Activated CD8-positive, alpha-beta memory T cell treated with anti-CD3 and anti-CD28 coated beads, Interleukin-2, amount 50 U/mL, for 4 hours (primary cell): ENCODE data around the gene MFF.
"Not testable (repeated sequence)": the region's sequence is repeated elsewhere in the genome, so short reads cannot be mapped to it uniquely, and the experiment has no call there.

Experiments
- DNase-seq: peaks from one replicate; pipeline ENCODE4 v3.0.0-alpha.2; 2020

MFF gene

DNA sequence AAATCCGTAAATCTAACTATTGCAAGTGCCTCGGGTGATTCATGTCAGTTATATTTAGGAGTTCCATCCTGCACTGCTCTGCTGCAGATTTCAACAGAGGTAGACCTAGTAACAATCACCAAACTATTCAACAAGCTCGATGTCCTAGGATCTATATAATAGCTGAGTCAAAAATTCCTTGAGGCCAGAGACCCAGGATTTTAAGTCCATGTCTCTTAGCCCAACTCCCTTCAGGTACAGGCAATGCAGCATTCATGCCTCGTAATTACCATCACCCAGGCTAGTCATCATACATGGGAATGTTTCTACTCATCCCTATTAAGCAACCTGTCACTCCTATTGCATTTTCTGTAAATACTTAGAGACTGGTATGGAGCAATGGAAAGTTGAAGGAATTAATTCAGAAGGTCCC, 53.3 kb downstream of the MFF start:
- DNase-seq = no peak

DNA sequence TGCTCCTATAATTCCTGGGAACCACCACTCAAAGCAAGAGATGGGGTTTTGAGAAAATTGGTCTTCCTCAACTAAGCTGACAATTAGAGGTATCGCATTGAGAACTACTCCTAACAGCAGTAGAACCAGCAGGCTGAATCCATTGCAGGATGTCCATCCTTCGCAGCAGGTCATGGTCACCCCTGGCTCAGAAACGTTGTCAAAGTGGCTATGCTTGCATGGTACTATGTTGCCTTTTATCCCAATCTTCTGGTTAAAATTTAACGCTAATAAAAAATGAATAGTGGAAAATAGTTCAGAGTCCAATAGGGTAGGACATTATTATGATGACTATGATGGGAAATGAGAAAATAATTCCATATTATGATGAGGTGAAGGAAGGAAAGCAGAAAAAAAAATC, 54.0 kb downstream of the MFF start, which contains the start of gene TM4SF20:
TM4SF20 (minus strand) TSS at position 212 of the 400 bp plus-strand sequence; CDS start at position 174, 38 bp downstream.
- no peak for DNase-seq

DNA sequence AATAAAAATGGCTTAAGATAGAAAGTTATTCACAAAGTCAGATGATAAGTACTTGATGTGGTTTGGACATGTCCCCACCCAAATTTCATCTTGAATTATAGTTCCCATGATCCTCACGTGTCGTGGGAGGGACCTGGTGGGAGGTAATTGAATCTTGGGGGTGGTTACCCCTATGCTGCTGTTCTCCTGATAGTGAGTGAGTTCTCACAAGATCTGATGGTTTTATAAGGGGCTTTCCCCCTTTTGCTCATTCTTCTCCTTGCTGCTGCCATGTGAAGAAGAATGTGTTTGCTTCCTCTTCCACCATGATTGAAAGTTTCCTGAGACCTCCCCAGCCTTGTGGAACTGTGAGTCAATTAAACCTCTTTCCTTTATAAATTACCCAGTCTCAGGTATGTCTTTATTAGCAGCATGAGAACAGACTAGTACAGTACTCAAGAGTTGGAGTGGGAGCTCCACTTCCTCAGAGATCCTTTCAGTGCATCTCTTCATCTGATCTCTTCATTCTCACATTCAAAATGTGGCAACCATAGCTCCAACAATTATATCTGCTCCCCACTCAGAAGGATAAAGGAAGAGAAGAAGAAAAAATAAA, 57.3 kb downstream of the MFF start:
- DNase-seq = not testable (repeated sequence)

DNA sequence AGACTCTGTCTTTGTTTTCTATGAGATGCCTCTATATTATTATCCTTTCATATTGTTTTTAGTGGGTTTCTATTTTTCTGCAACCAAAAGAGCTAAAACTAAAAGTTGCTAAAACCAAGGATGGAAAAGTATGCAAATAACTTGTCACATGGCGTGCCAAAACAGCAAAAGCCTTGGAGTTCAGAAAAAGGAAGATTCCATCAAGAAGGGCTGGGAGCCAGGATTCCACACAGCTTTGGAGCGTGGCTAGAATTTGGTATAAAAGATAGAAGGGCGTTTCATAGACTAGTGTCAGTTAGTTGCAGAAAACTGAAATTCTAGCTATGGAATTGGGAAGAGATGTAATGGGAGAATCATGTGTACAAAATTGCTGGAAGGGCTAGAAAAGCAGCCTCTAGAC, 58.6 kb downstream of the MFF start:
- no peak for DNase-seq

GRCh38 chr2:227386630-227387029, 61.6 kb downstream of the MFF start:
- no peak for DNase-seq

DNA sequence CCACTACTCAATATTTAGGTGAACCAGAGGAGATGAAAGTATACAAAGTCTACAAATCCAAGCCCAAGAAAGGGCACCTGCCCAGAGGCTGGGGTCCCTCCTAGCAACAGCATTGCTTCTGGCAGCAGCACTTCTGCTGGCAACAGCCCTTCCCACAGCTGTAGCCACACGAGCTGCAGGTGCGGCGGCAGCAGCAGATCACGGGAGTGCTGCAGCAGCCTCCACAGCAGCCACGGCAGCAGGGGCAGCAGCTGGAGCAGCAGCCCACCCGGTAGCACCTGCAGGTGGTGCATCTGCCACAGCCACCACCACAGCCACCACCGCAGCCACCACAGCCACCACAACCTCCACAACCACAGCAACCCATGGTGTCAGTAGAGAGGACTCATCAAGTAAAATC, 62.5 kb downstream of the MFF start, which contains the start of gene SCYGR1:
SCYGR1 (minus strand) TSS at position 367 of the 400 bp plus-strand sequence; CDS start at position 367, 0 bp downstream.
- not testable (repeated sequence) for DNase-seq

GRCh38 chr2:227388537-227389011, 63.5 kb downstream of the MFF start:
- DNase-seq = no peak

- DNase-seq = no peak
Observed at GRCh38 chr2:227389231-227389630, 64.2 kb downstream of the MFF start.

DNA sequence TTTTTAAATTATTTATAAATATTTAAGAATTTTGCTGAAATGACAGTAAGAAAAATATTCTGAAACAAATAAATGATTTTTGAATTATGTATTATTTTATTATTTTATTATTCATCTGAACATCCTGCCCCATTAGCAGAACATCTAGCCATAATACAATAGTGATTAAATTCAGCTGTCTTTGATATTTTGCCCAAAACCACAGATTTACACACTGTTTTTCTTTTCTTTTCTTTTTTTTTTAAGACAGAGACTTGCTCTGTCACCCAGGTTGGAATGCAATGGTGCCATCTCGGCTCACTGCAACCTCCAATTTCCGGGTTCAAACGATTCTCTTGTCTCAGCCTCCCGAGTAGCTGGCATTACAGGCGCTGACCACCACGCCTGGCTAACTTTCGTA, 64.6 kb downstream of the MFF start:
- DNase-seq = no peak

DNA sequence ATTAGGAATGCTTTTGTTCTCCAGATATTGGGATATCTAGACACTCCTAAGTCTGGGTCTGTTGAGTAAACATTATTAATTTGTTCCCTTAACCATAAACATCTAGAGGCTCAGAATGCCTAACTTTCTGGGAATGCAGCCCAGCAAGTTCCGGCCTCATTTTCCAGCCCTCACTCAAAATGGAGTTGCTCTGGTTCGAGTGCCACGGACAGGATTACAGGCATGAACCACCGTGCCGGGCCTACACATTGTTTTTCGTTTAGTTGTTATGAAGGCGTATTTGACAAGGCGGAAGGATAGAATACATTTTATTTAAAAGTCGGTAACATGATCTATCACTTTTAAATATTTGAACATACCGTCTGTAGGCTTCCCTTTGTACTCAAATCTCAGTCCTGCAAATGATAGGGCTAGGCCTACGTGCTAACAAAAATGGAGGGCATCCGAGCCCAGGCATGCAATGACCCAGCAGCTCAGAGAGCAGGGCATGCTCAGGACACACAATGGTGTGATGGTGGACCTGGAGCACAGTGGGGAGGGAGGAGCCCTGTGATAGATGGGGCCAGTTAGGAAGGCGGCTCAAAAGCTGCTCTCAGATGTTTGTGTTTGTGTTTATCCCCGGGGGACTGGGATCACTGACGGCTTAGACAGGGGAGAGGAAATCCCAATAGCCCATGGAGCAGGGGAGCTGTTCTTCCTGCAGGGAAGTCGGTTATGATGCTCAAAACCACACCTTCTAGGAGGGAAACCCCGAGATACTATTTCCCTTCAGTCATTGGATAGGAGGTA, 65.6 kb downstream of the MFF start:
- no peak for DNase-seq

- DNase-seq = no peak
Observed at GRCh38 chr2:227394401-227394800, 69.3 kb downstream of the MFF start.

DNA sequence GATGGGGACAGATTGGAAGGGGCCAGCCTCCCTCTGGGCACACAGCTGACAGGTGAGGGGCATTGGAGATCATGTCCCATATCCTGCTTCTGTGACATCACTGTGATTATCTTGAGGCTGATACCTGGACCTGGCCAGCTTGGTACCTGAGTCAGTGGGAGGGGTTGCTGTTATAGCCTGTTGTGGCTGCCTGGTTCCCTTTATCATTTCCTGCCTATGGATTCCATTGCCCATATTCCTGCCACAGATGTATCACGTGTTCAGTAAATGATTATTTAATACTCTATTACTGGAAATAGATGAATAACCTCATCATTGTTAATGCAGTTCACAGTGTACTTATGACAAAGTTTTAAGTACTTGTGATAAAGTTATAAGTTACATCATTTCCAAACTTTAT, 70.5 kb downstream of the MFF start:
- no peak for DNase-seq

DNA sequence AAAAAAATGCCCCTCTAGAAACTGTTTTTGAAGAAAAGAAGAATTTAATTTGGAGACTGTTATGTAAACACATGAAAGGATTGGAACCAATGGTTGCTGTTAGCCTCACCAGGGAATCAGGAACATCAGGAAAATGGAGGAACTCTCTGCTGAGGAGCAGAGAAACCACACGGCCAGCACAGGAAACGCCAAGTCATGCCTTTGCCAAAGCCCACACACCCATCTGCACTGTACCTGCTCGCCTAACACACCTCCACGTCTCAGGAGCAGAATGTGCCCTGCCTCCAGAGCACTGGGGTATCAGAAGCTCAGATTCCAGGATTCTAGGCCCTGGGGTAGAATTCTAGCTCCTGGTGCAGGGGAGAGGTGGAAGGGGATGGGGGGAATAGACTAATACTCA, 72.5 kb downstream of the MFF start:
- no peak for DNase-seq

- DNase-seq = no peak
Observed at GRCh38 chr2:227398684-227399670, 73.9 kb downstream of the MFF start.

DNA sequence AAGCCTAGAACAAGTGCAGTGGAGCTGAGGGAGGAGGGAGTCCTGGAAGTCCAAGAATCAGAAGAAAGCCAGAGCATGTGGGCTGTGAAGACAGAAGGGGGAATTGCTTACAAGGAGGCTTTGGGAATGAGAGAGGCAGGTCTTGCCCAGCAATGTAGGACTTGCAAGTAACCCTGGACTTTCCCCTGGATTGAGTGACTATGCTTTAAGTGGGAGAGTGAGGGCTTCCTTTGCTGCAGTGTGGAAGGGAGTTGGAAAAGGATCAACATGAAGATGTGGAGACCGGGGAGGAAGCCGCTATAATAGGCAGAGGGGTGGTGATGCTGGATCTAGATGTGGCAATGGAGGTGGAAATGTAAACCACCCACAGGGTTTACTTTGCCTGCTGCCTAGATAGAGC, 76.5 kb downstream of the MFF start:
- no peak for DNase-seq

DNA sequence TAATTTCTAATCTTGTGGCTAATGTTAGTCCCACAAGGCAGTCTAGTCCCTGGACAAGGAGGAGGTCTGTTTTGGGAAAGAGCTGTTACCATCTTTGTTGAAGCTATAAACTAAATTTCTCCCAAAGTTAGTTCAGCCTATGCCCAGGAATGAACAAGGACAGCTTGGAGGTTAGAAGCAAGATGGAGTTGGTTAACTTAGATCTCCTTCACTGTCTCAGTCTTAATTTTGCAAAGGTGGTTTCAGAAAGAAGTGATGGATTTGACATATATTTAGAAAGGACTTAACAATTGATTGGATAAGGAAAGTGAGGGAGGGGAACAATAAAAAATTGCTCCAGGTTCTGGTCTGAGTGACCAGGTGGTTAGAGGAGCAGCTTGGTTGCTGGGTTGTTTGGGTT, 77.3 kb downstream of the MFF start:
- DNase-seq = no peak

DNA sequence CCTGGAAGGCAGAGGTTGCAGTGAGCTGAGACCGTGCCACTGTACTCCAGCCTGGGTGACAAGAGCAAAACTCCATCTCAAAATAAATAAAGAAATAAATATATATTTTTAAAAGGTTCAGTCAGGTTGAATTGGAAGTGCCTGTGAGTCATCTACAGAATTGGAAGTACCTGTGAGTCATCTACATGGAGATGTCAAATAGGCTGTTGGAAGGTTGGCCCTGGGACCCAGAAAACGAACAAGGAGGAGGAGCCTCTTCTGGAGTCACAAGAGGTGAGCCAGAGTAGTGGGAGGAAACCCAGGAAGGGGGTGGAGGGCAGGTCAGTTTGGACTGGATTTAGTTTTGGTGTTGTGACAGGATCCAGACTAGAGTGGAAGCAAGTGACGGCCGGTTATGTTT, 77.9 kb downstream of the MFF start:
- DNase-seq = no peak

- DNase-seq = no peak
Observed at GRCh38 chr2:227404585-227405271, 79.7 kb downstream of the MFF start.

DNA sequence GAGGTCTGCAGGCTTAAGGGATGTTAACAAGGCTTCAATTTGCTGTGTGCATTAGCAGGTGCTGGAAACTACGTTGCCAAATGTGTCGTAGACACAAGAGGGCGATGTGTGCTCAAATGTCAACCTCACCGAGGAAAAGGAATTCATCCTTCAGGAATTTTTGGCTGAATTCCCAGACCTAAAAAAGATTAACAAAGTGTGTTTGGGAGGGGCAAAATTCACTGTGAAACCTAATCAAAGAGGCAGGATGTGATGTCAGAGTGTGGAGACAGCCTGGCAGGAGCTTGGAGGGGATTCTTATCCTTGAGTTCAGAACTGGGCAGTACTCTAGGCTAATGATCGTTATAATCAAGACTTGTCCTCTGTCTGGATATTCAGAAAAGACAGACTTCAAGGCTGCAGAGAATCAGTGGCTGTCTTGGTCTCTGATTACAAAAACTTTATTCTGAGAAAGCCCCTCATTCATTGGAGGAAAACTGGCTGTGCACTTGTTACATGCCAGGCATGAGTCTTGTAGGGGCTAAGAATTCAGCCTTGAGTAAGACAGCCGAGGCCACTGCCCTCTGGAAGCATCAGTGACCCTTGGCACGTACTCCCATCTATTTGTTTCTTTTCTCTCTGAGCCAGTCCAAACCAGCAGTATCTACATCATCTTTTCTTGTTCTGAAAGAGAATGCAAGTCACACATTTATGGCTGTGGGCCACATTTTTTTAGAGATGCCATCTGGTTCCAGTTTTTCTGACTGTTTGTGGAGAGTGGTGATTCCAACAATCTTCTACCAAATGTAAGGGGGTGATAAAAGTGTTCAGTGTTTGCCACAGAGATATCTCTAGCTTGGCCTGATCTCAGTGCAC, 81.4 kb downstream of the MFF start:
- no peak for DNase-seq
